HG03460 (cell line): Measurements from ENCODE around the gene MYPN.
"Not testable (repeated sequence)": the region's sequence is repeated elsewhere in the genome, so short reads cannot be mapped to it uniquely, and the experiment has no call there.

Experiments
- ATAC-seq: cut with Tn5 transposase; IDR thresholded peaks from one replicate; pipeline ENCODE4 v1.9.1; 2021; ENCODE audit not compliant: unreplicated experiment

MYPN gene

GRCh38 chr10:68109331-68109730 is at the start of gene MYPN:
Gene MYPN (plus strand): TSS chr10:68109488. CDS start chr10:68121439, 11,951 bp downstream.
- no peak for ATAC-seq

- ATAC-seq = no peak
Measured at GRCh38 chr10:68067029-68067428, 42.3 kb upstream of the MYPN start.

GRCh38 chr10:68067508-68067907 is 41.8 kb upstream of the MYPN start:
- no peak for ATAC-seq

GRCh38 chr10:68073631-68074030 is 35.7 kb upstream of the MYPN start:
- ATAC-seq = no peak

GRCh38 chr10:68074031-68074774 is 35.1 kb upstream of the MYPN start:
- no peak for ATAC-seq

- ATAC-seq = peak; percentile 86
Measured at GRCh38 chr10:68074775-68075549, 34.3 kb upstream of the MYPN start, which contains the start of gene HERC4. Gene HERC4 (minus strand): TSS chr10:68075283. CDS start chr10:68073108, 2,175 bp downstream.

GRCh38 chr10:68075550-68076004 is 33.7 kb upstream of the MYPN start:
- no peak for ATAC-seq

GRCh38 chr10:68076081-68076480 is 33.2 kb upstream of the MYPN start:
- not testable (repeated sequence) for ATAC-seq

GRCh38 chr10:68077026-68077425 is 32.3 kb upstream of the MYPN start:
- no peak for ATAC-seq

GRCh38 chr10:68079434-68079833 is 29.9 kb upstream of the MYPN start:
- ATAC-seq = no peak

GRCh38 chr10:68080853-68081431 is 28.3 kb upstream of the MYPN start:
- no peak for ATAC-seq

- no peak for ATAC-seq
Measured at GRCh38 chr10:68081916-68082315, 27.4 kb upstream of the MYPN start.

GRCh38 chr10:68082872-68083271 is 26.4 kb upstream of the MYPN start:
- ATAC-seq = no peak

- ATAC-seq = no peak
Measured at GRCh38 chr10:68083953-68084352, 25.3 kb upstream of the MYPN start.

GRCh38 chr10:68084469-68084868 is 24.8 kb upstream of the MYPN start:
- ATAC-seq = no peak

- no peak for ATAC-seq
Measured at GRCh38 chr10:68086011-68086410, 23.3 kb upstream of the MYPN start.

GRCh38 chr10:68086910-68087684 is 22.2 kb upstream of the MYPN start:
- ATAC-seq = no peak

GRCh38 chr10:68087685-68088401 is 21.4 kb upstream of the MYPN start:
- ATAC-seq = no peak

- ATAC-seq = no peak
Measured at GRCh38 chr10:68088740-68089139, 20.5 kb upstream of the MYPN start.

GRCh38 chr10:68090586-68090985 is 18.7 kb upstream of the MYPN start:
- no peak for ATAC-seq
